GM21737 (cell line): Measurements from ENCODE around the gene KCNQ2.

Experiments used
- ATAC-seq: cut with Tn5 transposase; IDR thresholded peaks from one replicate; pipeline ENCODE4 v1.9.1; 2021; ENCODE audit warnings: mild to moderate bottlenecking, moderate library complexity; ENCODE audit not compliant: unreplicated experiment

The KCNQ2 gene

GRCh38 chr20:63374504-63374903, 98.0 kb downstream of the KCNQ2 start:
- no peak for ATAC-seq

- ATAC-seq, result no peak
Measured at GRCh38 chr20:63373996-63374395, 98.5 kb downstream of the KCNQ2 start.

DNA sequence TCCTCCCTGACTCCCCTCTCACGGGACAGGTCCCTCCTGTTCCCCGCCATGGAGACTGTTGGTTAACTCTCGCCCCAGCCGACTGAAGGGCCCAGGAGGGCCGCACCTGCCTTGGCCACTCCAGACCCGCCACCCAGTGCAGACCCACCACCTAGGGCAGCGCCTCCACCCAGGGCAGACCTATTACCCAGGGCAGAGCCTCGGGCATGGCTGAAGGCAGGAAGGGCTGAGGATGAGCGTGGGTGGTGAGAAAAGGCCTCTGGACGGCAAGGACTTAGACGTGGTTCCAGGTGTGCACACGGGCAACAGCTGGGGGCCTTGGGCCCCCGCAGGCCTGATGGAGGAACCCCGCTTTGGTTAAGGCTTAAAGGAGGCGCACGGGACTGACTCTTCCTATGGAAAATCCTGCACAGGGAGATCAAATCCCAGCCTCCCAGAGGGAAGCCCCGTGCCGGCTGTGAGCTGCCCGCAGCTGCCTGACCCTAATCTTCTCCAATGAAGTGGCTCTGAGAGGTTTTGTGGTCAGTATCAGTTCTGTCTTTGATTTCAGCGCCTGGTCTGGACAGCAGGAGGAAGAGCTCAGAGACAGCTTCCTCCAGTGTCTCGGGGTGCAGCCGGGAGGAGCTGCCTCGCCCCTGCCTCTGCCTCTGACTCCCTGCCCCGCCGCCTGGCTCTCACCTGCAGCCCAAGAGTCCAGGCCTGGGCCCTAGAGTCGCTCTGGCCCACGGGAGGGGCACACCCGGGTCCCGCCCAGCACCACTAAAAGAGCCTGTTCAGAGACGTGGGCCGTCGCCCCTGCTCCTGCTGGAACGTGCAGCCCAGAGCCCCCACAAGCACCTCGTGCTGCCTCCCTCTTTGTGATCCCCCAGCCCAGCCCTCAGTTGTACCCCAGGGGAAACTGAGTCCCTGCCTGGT, 99.2 kb downstream of the KCNQ2 start:
- no peak for ATAC-seq

DNA sequence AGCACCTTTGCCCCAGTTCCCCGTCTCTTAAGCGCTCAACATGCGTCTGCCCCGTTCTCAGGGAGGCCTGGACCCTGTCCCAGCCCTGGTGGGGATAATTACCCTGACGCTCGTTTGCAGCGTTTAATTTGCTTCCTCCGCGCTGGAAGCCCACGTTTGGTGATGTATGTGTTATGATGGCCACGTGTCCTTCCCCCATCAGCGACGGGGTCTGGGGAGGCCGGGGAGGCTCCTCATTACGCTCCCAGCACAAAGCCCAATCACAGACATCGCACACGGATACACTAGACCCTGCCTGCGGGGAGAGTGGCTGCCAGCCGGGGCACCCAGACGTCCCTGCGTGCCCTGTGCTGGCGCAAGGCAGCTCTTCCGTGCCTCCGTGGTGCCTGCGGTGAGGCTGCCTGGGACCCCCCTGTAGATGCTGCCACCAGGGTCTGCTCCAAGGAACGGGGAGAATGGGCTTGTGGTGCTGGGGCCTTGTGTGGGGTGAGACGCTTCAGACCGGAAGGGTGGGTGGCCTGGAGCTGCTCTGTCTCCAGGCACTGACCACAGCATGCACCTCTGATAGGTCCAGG, 101.1 kb downstream of the KCNQ2 start:
- ATAC-seq, result no peak

- no peak for ATAC-seq
Measured at GRCh38 chr20:63370618-63371187, 101.8 kb downstream of the KCNQ2 start.

DNA sequence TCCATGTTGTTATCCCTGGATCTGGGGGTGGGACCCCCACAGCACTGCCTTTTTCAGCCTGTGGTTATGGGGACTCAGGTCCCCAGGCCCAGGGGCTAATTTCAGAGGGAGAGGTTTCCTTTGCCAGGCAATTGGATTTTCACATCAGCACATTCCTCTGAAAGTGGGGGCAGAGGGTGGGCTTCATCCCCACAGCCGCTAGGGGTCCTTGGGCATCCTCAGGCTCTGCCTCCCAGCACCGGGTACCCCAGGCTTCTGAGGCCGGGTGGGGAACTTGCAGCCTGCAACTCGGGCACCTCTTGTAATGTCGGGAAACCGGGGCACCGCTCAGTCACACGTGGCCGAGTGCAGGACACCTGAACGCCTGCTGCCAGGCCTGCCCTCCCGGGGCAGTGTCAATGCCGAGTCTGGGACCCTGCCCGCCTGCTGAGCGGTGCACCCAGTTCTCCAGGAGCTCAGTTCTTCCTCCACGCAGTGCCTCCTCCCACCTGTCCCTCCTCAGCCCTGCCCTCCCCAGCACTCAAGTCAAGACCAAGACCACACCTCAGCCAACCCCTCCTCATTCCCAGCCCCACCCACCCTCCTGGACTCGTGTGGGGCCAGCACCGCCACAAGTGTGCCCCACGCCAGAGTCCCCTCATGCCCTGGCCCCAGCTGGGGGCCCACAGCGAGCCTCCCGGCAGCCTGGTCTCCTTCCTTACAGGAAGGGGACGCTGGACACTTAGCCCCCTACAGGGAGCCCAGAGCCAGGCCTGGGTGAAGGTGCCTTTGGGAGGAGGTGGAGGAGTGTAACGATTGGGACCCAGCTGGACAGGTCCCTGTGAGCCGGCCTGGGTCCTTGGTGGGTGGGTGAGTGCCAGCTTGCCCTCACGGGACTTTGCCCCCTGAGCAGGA, 102.5 kb downstream of the KCNQ2 start:
- ATAC-seq, result no peak

DNA sequence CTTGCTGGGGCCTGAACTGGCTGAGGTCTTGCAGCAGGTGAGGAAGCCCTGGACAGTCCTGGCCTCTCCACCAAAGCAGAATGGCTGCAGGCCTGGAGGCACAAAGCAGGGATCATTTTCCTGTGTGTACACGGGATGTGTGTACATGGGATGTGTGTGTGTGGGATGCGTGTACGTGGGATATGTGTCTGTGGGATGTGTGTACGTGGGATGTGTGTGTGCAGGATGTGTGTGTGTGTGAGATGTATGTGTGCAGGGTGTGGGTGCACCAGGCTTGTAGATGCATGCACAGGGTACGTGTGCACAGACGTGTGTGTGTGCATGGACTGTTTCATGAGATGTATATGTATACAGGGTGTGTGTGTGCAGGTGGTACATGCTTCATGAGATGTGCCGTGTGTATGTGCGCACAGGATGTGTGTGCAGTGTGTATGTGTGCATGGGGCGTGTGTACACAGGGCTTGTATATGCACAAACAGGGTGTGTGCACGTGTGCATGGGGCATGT, 103.4 kb downstream of the KCNQ2 start:
- no peak for ATAC-seq

GRCh38 chr20:63368151-63368550, 104.3 kb downstream of the KCNQ2 start:
- no peak for ATAC-seq

DNA sequence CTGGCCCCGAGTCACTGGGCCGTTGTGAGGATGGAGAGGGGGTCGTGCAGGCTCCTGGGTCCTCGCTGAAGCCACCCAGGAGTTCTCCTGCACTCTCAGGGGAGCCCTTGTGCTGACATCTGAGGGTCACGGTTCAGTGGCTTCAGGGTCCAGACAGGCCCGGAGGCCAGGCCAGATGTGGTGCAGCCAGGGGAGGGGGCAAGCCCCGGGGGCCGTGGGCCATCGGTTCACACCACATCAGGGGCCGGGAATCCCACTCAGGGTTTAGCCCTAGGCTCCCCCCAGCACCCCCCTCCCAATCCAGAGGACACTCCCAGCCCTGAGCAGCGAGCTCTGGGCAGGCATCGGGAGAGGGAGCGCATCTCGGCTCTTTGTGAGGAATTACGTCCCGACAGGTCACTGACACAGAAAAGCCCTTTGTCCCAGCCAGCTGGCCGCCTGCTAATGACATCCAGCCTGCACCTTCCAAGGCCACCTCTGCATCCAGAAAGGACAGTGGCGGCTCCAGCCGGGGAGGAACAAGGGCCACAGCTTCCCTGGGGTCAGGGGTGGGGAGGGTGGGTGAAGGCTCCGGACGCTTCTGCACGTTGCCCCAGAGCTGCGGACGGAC, 104.9 kb downstream of the KCNQ2 start:
- no peak for ATAC-seq

- no peak for ATAC-seq
Measured at GRCh38 chr20:63366390-63367365, 105.8 kb downstream of the KCNQ2 start.

DNA sequence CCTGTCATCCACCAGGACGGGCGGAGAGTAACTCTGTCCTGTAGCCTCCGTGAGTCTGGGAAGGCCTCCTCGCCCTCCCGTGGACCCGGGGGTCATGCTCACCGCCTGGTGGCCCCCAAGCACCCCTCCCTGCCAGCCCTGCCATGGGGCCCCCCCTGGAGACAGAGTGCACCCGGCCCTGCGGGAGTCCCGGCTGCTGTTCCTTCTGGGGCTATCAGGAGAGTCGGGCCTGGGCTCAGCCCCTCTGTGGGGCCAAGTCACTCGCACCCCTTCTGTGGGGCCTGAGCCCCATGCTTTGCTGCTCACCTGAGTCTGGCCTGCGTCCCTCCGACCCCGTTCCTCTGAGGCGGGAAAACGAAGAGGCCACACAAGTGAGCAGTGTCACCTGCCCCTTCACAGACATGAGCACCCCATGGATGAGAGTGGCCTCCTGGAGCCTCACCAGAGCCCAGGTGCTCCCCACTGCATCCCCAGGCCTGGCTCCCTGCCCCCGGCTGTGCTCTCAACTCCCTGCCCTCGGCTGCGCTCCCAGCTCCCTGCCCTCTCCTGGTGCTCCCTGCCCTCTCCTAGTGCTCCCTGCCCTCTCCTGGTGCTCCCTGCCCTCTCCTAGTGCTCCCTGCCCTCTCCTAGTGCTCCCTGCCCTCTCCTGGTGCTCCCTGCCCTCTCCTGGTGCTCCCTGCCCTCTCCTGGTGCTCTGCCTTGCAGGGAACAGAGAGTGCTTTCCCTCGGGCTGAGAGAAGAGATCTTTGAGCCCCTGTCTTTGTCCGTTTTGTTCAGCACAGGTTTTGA, 106.7 kb downstream of the KCNQ2 start:
- no peak for ATAC-seq

GRCh38 chr20:63364801-63365585, 107.5 kb downstream of the KCNQ2 start:
- no peak for ATAC-seq

DNA sequence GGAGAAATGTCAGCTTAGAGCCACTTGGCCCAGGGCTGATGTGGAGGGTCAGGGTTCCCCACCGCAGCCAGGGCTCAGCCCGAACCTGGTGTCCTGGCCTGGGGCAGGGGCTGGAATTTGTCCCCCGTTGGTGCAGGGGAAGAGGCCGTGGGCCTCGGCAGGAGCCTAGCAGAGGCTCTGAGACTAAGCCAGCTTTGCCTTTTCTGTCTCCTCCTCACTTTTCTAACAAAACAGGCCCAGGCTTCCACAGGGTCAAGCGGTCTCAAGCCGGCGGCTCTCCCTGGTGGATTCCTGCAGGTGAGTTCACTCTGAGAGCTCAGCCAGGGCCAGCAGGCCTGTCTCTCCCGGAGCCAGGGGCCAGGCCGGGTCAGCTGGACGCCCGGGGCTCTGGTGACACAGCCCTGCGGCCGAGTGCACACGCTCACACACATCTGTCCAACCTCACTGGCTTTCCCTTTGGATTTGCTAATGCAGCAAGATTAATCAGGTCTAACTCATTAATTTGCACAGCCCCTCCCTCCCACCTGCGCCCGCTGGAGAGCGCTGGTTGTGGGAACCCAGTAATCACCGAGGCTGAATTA, 108.4 kb downstream of the KCNQ2 start:
- no peak for ATAC-seq

DNA sequence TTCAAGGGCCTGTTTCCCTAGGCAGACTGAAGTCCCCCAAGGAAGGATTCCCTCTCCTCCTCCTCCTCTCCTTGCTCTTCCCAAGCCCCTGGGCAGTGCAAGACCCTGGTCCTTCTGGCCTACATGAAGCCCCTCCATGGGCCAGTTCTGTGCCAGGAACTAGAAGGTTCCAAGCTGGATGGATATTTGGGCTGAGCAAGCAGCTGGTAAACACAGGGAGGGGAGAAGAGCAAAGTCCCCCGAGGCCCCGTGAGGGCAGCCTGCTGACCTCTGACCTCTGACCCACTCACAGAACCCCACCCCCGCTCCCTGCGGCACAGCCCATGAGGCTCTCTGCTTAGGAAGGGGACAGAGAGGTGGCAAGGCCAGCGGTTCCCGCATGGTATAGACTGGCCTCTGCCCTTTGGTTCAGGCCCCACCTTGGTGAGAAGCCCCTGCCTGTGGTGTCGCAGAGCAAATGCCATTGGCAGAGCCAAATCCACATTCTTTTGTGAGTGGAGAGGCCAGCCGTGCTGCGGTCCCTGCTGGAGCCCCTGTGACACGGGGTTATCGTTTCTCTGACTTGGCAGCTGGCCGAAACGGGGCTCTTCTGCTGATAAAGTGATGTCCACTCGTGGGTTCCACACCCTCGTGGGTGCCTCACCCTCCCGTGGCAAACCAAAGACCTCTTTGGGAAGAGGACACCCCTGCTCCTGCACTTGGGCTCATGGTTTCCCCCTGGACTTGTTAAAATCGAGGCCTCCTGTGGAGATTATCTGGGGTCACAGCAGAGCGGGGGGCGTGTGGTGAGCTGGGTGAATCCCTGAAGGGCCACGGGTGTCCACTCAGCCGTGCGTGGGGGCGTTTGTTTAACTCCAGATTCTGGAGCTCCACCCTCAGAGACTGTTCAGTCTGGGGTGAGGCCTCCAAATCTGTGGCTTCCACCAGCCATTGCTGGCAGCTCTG, 109.2 kb downstream of the KCNQ2 start:
- ATAC-seq, result no peak

GRCh38 chr20:63362436-63363009, 109.9 kb downstream of the KCNQ2 start:
- no peak for ATAC-seq
